Gastrocnemius medialis (tissue), 4 donors: ENCODE results near the gene PDZRN3. TPM values are rescaled to one million over a fixed set of nuclear protein-coding genes. Genes with fewer than 3 reads are reported as not detected.

ENCODE experiments used
- ATAC-seq, 2 donors: fragments of 150-250 bp; one replicate each; pipeline ENCODE4 v1.9.1; 2016
- DNase-seq, 2 donors: peaks; one replicate each; pipeline ENCODE4 v3.0.0-alpha.2; 2019
- H3K27ac ChIP-seq, 4 donors: fragments of 200-600 bp; sonication (generic); 1 replicate in 1 of 4; 2 replicates in 3 of 4; pipeline ENCODE4 v1.5.1; 2016 to 2018; ENCODE audit warnings: mild to moderate bottlenecking in 2 of 4, moderate library complexity in 1 of 4
- H3K27me3 ChIP-seq, 3 donors: fragments of 200-600 bp; sonication (generic) in 2 of 3; 1 replicate in 1 of 3; 2 replicates in 2 of 3; pipeline versions ENCODE4 v1.5.1 to v1.6.0; 2016 to 2019; ENCODE audit warnings: mild to moderate bottlenecking in 1 of 3, moderate library complexity in 1 of 3
- H3K36me3 ChIP-seq, 2 donors: fragments of 200-600 bp; sonication (generic) in 1 of 2; one replicate each; pipeline ENCODE4 v1.5.1; 2017 to 2018
- H3K4me1 ChIP-seq, 2 donors: fragments of 200-600 bp; sonication (generic) in 1 of 2; one replicate each; pipeline ENCODE4 v1.5.1; 2016 to 2017; ENCODE audit warnings: mild to moderate bottlenecking in 2 of 2
- H3K4me3 ChIP-seq, 4 donors: fragments of 200-600 bp; sonication (generic) in 3 of 4; 1 replicate in 1 of 4; 2 replicates in 3 of 4; pipeline ENCODE4 v1.5.1; 2016 to 2019; ENCODE audit warnings: mild to moderate bottlenecking in 2 of 4
- H3K9me3 ChIP-seq, 3 donors: fragments of 200-600 bp; sonication (generic) in 2 of 3; 1 replicate in 1 of 3; 2 replicates in 2 of 3; pipeline ENCODE4 v1.5.1; 2016 to 2019
- POLR2A ChIP-seq, 2 donors: fragments of 450-650 bp; IDR thresholded peaks; one replicate each; pipeline ENCODE4 v1.6.1; 2017; ENCODE audit warnings: antibody characterized with exemption in 2 of 2, mild to moderate bottlenecking in 2 of 2, moderate library complexity in 2 of 2
- in situ Hi-C, 4 donors: fragments of 200-750 bp; cut with MboI; loops; one replicate each; pipeline versions ENCODE4 v1.15.0 to v1.8.0; 2017; ENCODE audit warnings: low sequenced_read_pairs in 4 of 4
- intact Hi-C: fragments of 100-400 bp; cut with DNase I; formaldehyde crosslinking; loops from one replicate; pipeline ENCODE4 v1.15.1; 2023; ENCODE audit warnings: low total_unique reads
- total RNA-seq, 4 donors: library from RNA; depleted of rRNA; stranded (reverse); fragments of >200 nt; gene quantifications; one replicate each; pipeline versions ENCODE4 v1.1.0 to v1.2.3, GENCODE V29; 2016
- TF ChIP-seq, protein P1 (sequence below), 5 experiments: fragments of 450-650 bp in 3 of 5; fragments of 200-600 bp in 2 of 5; sonication (generic) in 2 of 5; IDR thresholded peaks in 4 of 5; conservative IDR thresholded peaks in 1 of 5; 1 replicate in 4 of 5; 2 replicates in 1 of 5; pipeline ENCODE4 v1.5.1; 2016 to 2019; ENCODE audit warnings: antibody characterized with exemption in 5 of 5, mild to moderate bottlenecking in 3 of 5, moderate library complexity in 3 of 5

PDZRN3 gene
- total RNA-seq, 4 donors from 2014 or later: 9.1 to 30.3 (median 24.7) TPM

DNA sequence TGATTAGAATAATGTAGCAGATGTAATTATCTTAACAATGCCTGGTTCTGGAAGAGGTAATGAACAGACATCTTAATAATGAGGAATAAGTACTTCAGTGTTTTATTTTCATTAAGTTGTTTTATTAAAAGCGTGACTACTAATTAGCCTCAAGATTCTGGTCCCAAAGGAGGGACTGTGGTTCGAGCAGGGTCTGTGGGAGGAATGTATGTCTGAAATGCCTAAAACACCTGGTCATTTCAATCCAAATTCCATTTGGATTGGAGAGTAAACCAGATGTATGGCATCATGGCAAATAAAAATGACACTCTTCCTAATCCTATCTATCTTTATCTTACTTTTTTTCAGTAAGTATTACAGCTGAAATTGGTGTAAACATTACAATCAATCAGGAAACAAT is 243.2 kb downstream of the PDZRN3 start:
- no peak overlapping the region for H3K4me3 ChIP-seq
- no peak for DNase-seq
- no peaks in the 10 kb centered on the region for H3K9me3 ChIP-seq
- TF ChIP-seq, protein P1, sequence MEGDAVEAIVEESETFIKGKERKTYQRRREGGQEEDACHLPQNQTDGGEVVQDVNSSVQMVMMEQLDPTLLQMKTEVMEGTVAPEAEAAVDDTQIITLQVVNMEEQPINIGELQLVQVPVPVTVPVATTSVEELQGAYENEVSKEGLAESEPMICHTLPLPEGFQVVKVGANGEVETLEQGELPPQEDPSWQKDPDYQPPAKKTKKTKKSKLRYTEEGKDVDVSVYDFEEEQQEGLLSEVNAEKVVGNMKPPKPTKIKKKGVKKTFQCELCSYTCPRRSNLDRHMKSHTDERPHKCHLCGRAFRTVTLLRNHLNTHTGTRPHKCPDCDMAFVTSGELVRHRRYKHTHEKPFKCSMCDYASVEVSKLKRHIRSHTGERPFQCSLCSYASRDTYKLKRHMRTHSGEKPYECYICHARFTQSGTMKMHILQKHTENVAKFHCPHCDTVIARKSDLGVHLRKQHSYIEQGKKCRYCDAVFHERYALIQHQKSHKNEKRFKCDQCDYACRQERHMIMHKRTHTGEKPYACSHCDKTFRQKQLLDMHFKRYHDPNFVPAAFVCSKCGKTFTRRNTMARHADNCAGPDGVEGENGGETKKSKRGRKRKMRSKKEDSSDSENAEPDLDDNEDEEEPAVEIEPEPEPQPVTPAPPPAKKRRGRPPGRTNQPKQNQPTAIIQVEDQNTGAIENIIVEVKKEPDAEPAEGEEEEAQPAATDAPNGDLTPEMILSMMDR (IDR thresholded peaks at IDR 0.05 in 4 of 5, conservative IDR thresholded peaks at IDR 0.05 in 1 of 5): no peak
- no peak for TF ChIP-seq POLR2A (IDR thresholded peaks at IDR 0.05)
- intact Hi-C loops (no loop called here), in situ Hi-C loops (no loop called here)
- H3K36me3 ChIP-seq: peaks cover 0 to 33% of the 10 kb centered on the region in 2 donors
- no peak for ATAC-seq
- no peaks in the 10 kb centered on the region for H3K4me1 ChIP-seq
- H3K27me3 ChIP-seq: no peaks in the 10 kb centered on the region
- no peak overlapping the region for H3K27ac ChIP-seq

DNA sequence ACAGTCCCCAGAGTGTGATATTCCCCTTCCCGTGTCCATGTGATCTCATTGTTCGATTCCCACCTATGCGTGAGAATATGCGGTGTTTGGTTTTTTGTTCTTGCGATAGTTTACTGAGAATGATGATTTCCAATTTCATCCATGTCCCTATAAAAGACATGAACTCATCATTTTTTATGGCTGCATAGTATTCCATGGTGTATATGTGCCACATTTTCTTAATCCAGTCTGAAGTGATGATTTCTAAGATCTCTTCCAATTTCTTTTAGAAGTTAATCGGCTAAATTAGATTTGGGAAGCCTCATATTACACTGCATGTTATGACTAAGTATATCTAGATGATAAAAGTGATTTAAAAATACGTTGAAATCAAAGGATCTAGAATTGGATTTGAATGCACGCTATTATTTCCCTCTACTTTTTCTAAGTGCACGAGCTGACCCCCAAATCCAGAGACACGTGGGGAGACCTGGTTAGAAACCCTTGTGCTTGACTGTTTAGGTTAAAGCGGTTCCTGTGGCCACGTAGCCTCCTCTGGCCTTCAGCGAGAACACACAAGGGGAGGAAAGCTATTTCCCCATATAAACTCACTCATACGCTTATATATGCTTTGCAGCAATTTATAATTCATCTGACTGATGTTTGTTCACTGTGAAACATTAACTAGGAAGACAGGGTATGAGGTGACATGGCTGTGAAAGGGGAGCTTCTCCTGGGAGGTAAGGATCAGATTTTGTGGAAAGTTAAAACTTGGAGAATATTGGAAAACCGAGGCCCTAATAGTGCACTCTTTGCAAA is 243.8 kb downstream of the PDZRN3 start:
- Histone ChIP-seq H3K27ac (no peak overlapping the region), H3K9me3 (no peaks in the 10 kb centered on the region), H3K27me3 (no peaks in the 10 kb centered on the region), H3K4me3 (no peak overlapping the region), H3K36me3 (peaks cover 0 to 33% of the 10 kb centered on the region in 2 donors), H3K4me1 (no peaks in the 10 kb centered on the region)
- intact Hi-C loops (no loop called here), in situ Hi-C loops (no loop called here)
- DNase-seq (no peak), ATAC-seq (no peak)
- TF ChIP-seq, protein P1 (IDR thresholded peaks at IDR 0.05 in 4 of 5, conservative IDR thresholded peaks at IDR 0.05 in 1 of 5): no peak
- no peak for TF ChIP-seq POLR2A (IDR thresholded peaks at IDR 0.05)

DNA sequence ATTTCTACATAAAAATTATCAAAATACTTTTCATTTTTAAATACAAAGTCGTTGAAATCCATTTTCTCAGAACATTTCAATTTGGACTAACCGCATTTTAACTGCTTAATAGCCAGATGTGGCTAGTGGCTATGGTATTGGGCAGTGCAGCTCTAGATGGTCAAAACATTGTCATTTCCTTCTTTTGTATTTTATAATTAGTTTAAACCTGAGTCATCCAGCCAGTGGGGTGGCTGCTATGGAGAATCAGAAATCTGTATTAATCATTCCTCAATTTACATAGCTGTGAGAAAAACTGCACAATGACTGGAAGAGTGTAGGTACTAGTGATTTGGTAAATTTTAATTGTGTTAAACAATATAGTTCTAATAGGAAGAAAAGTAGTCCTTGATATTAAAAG is 245.3 kb downstream of the PDZRN3 start:
- H3K36me3 ChIP-seq: peaks cover 0 to 21% of the 10 kb centered on the region in 2 donors
- no peak for ATAC-seq
- no peak overlapping the region for H3K4me3 ChIP-seq
- no peaks in the 10 kb centered on the region for H3K27me3 ChIP-seq
- DNase-seq: no peak
- TF ChIP-seq, protein P1 (IDR thresholded peaks at IDR 0.05 in 4 of 5, conservative IDR thresholded peaks at IDR 0.05 in 1 of 5): no peak
- no peak for TF ChIP-seq POLR2A (IDR thresholded peaks at IDR 0.05)
- H3K27ac ChIP-seq: no peak overlapping the region
- H3K4me1 ChIP-seq: no peaks in the 10 kb centered on the region
- intact Hi-C loops: no loop called here
- in situ Hi-C loops: no loop called here
- H3K9me3 ChIP-seq: no peaks in the 10 kb centered on the region

DNA sequence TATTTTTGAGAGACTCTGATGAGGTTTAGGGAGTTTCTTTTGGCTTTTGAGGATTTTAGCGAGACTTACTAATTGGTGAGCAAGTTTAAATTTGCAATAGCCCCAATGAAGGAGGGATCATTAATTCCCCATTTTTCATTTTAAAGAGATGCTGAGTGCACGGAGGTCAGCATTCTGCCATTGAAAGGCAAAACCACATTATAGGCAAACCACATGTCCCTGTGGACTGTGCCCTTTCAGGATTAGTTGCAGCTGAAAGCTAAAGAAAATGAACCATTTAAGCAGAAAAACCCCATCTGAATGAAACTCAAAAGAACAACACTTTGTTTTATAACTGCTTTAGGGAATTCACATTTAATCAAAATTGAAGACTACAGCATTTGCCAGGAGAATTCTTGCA is 246.5 kb downstream of the PDZRN3 start:
- in situ Hi-C loops: no loop called here
- no peak overlapping the region for H3K4me3 ChIP-seq
- no peaks in the 10 kb centered on the region for H3K4me1 ChIP-seq
- TF ChIP-seq, protein P1 (IDR thresholded peaks at IDR 0.05 in 4 of 5, conservative IDR thresholded peaks at IDR 0.05 in 1 of 5): no peak
- TF ChIP-seq POLR2A (IDR thresholded peaks at IDR 0.05): no peak
- no peaks in the 10 kb centered on the region for H3K9me3 ChIP-seq
- DNase-seq: no peak
- ATAC-seq: no peak
- no peak overlapping the region for H3K27ac ChIP-seq
- peaks cover 0 to 9% of the 10 kb centered on the region in 2 donors for H3K36me3 ChIP-seq
- intact Hi-C loops: no loop called here
- no peaks in the 10 kb centered on the region for H3K27me3 ChIP-seq
